H9 (cell line): Measurements from ENCODE around the gene FDX1. TPM values are rescaled to one million over a fixed set of nuclear protein-coding genes. Genes with fewer than 3 reads are reported as not detected.

ENCODE experiments used
- DNase-seq: peaks from one replicate; pipeline ENCODE4 v3.0.0-alpha.2; 2017
- H2AFZ ChIP-seq: one replicate; pipeline ENCODE4 v1.6.1; 2013; ENCODE audit warnings: mild to moderate bottlenecking, low read length, control low read depth, moderate library complexity
- H2AK5ac ChIP-seq: 2 replicates; pipeline ENCODE4 v1.6.1; 2013; ENCODE audit warnings: low read length, control low read depth, mixed read lengths; ENCODE audit not compliant: insufficient read length
- H2BK120ac ChIP-seq: one replicate; pipeline ENCODE4 v1.6.1; 2013; ENCODE audit warnings: low read depth, mild to moderate bottlenecking, low read length, control low read depth, inconsistent platforms; ENCODE audit not compliant: poor library complexity, severe bottlenecking
- H2BK12ac ChIP-seq: 2 replicates; pipeline ENCODE4 v1.6.1; 2013; ENCODE audit warnings: low read length, control low read depth, mixed read lengths, low read depth; ENCODE audit not compliant: insufficient read length
- H2BK15ac ChIP-seq: 2 replicates; pipeline ENCODE4 v1.6.1; 2013; ENCODE audit warnings: low read depth, low read length, control low read depth
- H2BK20ac ChIP-seq: one replicate; pipeline ENCODE4 v1.6.1; 2013; ENCODE audit warnings: low read depth, mild to moderate bottlenecking, low read length, control low read depth, inconsistent platforms; ENCODE audit not compliant: poor library complexity, severe bottlenecking
- H2BK5ac ChIP-seq: 2 replicates; pipeline ENCODE4 v1.6.1; 2013; ENCODE audit warnings: low read length, control low read depth, mixed read lengths; ENCODE audit not compliant: insufficient read length
- H3K14ac ChIP-seq: 2 replicates; pipeline ENCODE4 v1.6.1; 2013; ENCODE audit warnings: low read length, control low read depth; ENCODE audit not compliant: insufficient read depth
- H3K18ac ChIP-seq: 2 replicates; pipeline ENCODE4 v1.6.1; 2013; ENCODE audit warnings: low read depth, mild to moderate bottlenecking, mixed read lengths, low read length, control low read depth; ENCODE audit not compliant: insufficient read length
- H3K23ac ChIP-seq: 2 replicates; pipeline ENCODE4 v1.6.1; 2013; ENCODE audit warnings: low read length, control low read depth, mixed read lengths, low read depth; ENCODE audit not compliant: insufficient read length
- H3K23me2 ChIP-seq: 2 replicates; pipeline ENCODE4 v1.6.1; 2013; ENCODE audit warnings: low read depth, mild to moderate bottlenecking, mixed read lengths, low read length, control low read depth; ENCODE audit not compliant: insufficient read length, poor library complexity, severe bottlenecking
- H3K27ac ChIP-seq: 2 replicates; pipeline ENCODE4 v1.5.1; 2013; ENCODE audit warnings: low read length, control low read depth, mixed read lengths, low read depth; ENCODE audit not compliant: insufficient read length
- H3K27me3 ChIP-seq: 2 replicates; pipeline ENCODE4 v1.6.1; 2013; ENCODE audit warnings: low read length, control low read depth, inconsistent platforms; ENCODE audit not compliant: insufficient read depth
- H3K4ac ChIP-seq: 2 replicates; pipeline ENCODE4 v1.6.1; 2013; ENCODE audit warnings: low read depth, mild to moderate bottlenecking, control low read depth, inconsistent platforms, low read length, moderate library complexity
- H3K4me1 ChIP-seq: 2 replicates; pipeline ENCODE4 v1.6.1; 2013; ENCODE audit warnings: low read length, control low read depth, inconsistent platforms; ENCODE audit not compliant: insufficient read depth
- H3K4me2 ChIP-seq: 2 replicates; pipeline ENCODE4 v1.6.1; 2013; ENCODE audit warnings: low read length, control low read depth, mixed read lengths; ENCODE audit not compliant: insufficient read length, insufficient read depth
- H3K56ac ChIP-seq: 2 replicates; pipeline ENCODE4 v1.6.1; 2013; ENCODE audit warnings: low read depth, mild to moderate bottlenecking, mixed read lengths, low read length, control low read depth; ENCODE audit not compliant: insufficient read length
- H3K79me1 ChIP-seq: 2 replicates; pipeline ENCODE4 v1.6.1; 2013; ENCODE audit warnings: low read depth, mild to moderate bottlenecking, moderate library complexity, low read length, control low read depth, inconsistent platforms; ENCODE audit not compliant: insufficient read depth, poor library complexity, severe bottlenecking
- H3K79me2 ChIP-seq: 2 replicates; pipeline ENCODE4 v1.6.1; 2013; ENCODE audit warnings: low read length, control low read depth, inconsistent platforms; ENCODE audit not compliant: insufficient read depth
- H3K9ac ChIP-seq: 2 replicates; pipeline ENCODE4 v1.6.1; 2013; ENCODE audit warnings: low read length, control low read depth, mixed read lengths; ENCODE audit not compliant: insufficient read length; ENCODE audit errors: extremely low read depth
- H3K9me3 ChIP-seq: one replicate; pipeline ENCODE4 v1.6.1; 2013; ENCODE audit warnings: low read depth, low read length, inconsistent platforms; ENCODE audit not compliant: control insufficient read depth
- H3T11ph ChIP-seq: one replicate; pipeline ENCODE4 v1.6.1; 2013; ENCODE audit warnings: mild to moderate bottlenecking, low read length, control low read depth, inconsistent platforms
- H4K20me1 ChIP-seq: one replicate; pipeline ENCODE4 v1.6.1; 2013; ENCODE audit not compliant: control insufficient read depth, insufficient read length, insufficient read depth
- H4K5ac ChIP-seq: 2 replicates; pipeline ENCODE4 v1.6.1; 2013; ENCODE audit warnings: low read depth, mild to moderate bottlenecking, mixed read lengths, low read length, control low read depth; ENCODE audit not compliant: insufficient read length
- H4K8ac ChIP-seq: replicated peaks from 2 replicates; pipeline ENCODE4 v1.6.1; 2013; ENCODE audit warnings: low read length, control low read depth, mixed read lengths, low read depth; ENCODE audit not compliant: insufficient read length
- H4K91ac ChIP-seq: 2 replicates; pipeline ENCODE4 v1.6.1; 2013; ENCODE audit warnings: low read depth, mild to moderate bottlenecking, moderate library complexity, mixed read lengths, low read length, control low read depth; ENCODE audit not compliant: insufficient read length
- H3K27ac Mint-ChIP-seq, 3 experiments: 2 replicates in 2 of 3; 3 replicates in 1 of 3; pipeline ENCODE4 v1.8.0; 2020 to 2021; ENCODE audit warnings: mixed read lengths in 3 of 3, mild to moderate bottlenecking in 1 of 3, moderate library complexity in 1 of 3
- H3K27me3 Mint-ChIP-seq: 2 replicates; pipeline ENCODE4 v1.8.0; 2021; ENCODE audit warnings: low read depth, mild to moderate bottlenecking, moderate library complexity, mixed read lengths
- H3K36me3 Mint-ChIP-seq, 3 experiments: 2 replicates in 2 of 3; 3 replicates in 1 of 3; pipeline ENCODE4 v1.8.0; 2020 to 2021; ENCODE audit warnings: low read depth in 3 of 3, mixed read lengths in 3 of 3; ENCODE audit not compliant: insufficient read depth in 1 of 3
- H3K4me1 Mint-ChIP-seq, 2 experiments: 2 replicates each; pipeline ENCODE4 v1.8.0; 2020; ENCODE audit warnings: mixed read lengths in 2 of 2
- H3K4me3 Mint-ChIP-seq, 2 experiments: 2 replicates in 1 of 2; 3 replicates in 1 of 2; pipeline ENCODE4 v1.8.0; 2020 to 2021; ENCODE audit warnings: mild to moderate bottlenecking in 2 of 2, mixed read lengths in 2 of 2, moderate library complexity in 1 of 2
- H3K9me3 Mint-ChIP-seq, 2 experiments: 2 replicates in 1 of 2; 3 replicates in 1 of 2; pipeline ENCODE4 v1.8.0; 2020; ENCODE audit warnings: mild to moderate bottlenecking in 2 of 2, mixed read lengths in 2 of 2, moderate library complexity in 1 of 2
- WGBS: extraction: QIAGEN DNeasy Blood & Tissue Kit; methylation state at CpG from one replicate; pipeline ENCODE4 v1.1.7; 2013; ENCODE audit warnings: missing lambda C conversion rate, low lambda C conversion rate, mixed read lengths; ENCODE audit not compliant: insufficient read length; ENCODE audit errors: extremely low coverage; 5-methylcytosine and 5-hydroxymethylcytosine counted together
- total RNA-seq: library from RNA; stranded (reverse); gene quantifications from 2 replicates; pipeline ENCODE4 v1.2.1, GENCODE V29; 2021
- TF ChIP-seq, protein P1 (sequence below): fragments of 200-600 bp; sonication (generic); conservative IDR thresholded peaks from 3 replicates; pipeline ENCODE4 v1.8.0; 2021; ENCODE audit warnings: antibody characterized with exemption, mild to moderate bottlenecking

Gene FDX1
- total RNA-seq, 1 experiment from 2014 or later, result 10.1 TPM

DNA sequence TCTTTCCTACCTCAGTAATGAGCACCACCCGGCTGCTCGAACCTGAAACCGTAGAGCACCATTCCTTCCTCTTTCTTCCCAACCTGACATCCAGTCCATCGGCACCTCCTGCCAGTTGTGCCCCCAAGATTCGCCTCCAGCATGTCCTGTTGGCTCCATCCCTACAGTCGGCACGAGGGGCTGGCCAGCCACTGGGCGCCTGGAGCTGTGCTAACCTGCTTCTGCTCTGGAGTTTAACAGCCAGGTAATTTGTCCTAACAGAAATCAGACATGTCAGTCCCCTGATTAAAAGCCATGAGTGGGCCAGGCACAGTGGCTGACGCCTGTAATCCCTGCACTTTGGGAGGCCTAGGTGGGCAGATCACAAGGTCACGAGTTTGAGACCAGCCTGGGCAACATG, 16.8 kb downstream of the FDX1 start:
- no peak overlapping the region for H3K18ac ChIP-seq
- no peaks in the 10 kb centered on the region for H3K27me3 Mint-ChIP-seq
- no peaks in the 10 kb centered on the region for H3K79me1 ChIP-seq
- H3K9me3 Mint-ChIP-seq, result 0 out of 5 replicates have a peak, but pooled peaks cover 0 to under 1% of the 10 kb centered on the region in 2 experiments
- no peak overlapping the region for H4K8ac ChIP-seq
- no peak overlapping the region for H3K56ac ChIP-seq
- no peak overlapping the region for H3K4me3 Mint-ChIP-seq
- TF ChIP-seq, protein P1, sequence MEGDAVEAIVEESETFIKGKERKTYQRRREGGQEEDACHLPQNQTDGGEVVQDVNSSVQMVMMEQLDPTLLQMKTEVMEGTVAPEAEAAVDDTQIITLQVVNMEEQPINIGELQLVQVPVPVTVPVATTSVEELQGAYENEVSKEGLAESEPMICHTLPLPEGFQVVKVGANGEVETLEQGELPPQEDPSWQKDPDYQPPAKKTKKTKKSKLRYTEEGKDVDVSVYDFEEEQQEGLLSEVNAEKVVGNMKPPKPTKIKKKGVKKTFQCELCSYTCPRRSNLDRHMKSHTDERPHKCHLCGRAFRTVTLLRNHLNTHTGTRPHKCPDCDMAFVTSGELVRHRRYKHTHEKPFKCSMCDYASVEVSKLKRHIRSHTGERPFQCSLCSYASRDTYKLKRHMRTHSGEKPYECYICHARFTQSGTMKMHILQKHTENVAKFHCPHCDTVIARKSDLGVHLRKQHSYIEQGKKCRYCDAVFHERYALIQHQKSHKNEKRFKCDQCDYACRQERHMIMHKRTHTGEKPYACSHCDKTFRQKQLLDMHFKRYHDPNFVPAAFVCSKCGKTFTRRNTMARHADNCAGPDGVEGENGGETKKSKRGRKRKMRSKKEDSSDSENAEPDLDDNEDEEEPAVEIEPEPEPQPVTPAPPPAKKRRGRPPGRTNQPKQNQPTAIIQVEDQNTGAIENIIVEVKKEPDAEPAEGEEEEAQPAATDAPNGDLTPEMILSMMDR, result no peak
- no peak overlapping the region for H3K23ac ChIP-seq
- no peaks in the 10 kb centered on the region for H3K9me3 ChIP-seq
- no peak overlapping the region for H2BK20ac ChIP-seq
- no peak overlapping the region for H2BK5ac ChIP-seq
- no peak overlapping the region for H2BK12ac ChIP-seq
- H3K4me1 Mint-ChIP-seq, result peaks cover 0 to 3% of the 10 kb centered on the region in 2 experiments; a peak in 1 of 4 replicates
- no peak overlapping the region for H2BK120ac ChIP-seq
- H4K20me1 ChIP-seq, result no peaks in the 10 kb centered on the region
- no peaks in the 10 kb centered on the region for H3K79me2 ChIP-seq
- no CpG with 5 or more reads among the region's 10 CpGs for WGBS
- no peak overlapping the region for H3T11ph ChIP-seq
- H3K36me3 Mint-ChIP-seq, result peaks cover 14 to 32% (median 25%) of the 10 kb centered on the region in 3 experiments
- H2AFZ ChIP-seq, result no peak overlapping the region
- no peak for DNase-seq
- no peak overlapping the region for H2BK15ac ChIP-seq
- H3K23me2 ChIP-seq, result no peaks in the 10 kb centered on the region
- H3K14ac ChIP-seq, result no peak overlapping the region
- no peaks in the 10 kb centered on the region for H3K27me3 ChIP-seq
- no peak overlapping the region for H4K91ac ChIP-seq
- no peak overlapping the region for H3K27ac ChIP-seq
- H3K4me2 ChIP-seq, result no peak overlapping the region
- H2AK5ac ChIP-seq, result no peak overlapping the region
- H3K4ac ChIP-seq, result no peak overlapping the region
- H3K27ac Mint-ChIP-seq, result 0 out of 7 replicates have a peak overlapping the region, but pooled peaks of 1 of the 3 experiments have one; percentile 18
- H3K4me1 ChIP-seq, result no peaks in the 10 kb centered on the region
- no peak overlapping the region for H4K5ac ChIP-seq
- H3K9ac ChIP-seq, result no peak overlapping the region
